ENCODE data around the gene EAF1.
"Not testable (repeated sequence)": the region's sequence is repeated elsewhere in the genome, so short reads cannot be mapped to it uniquely, and the experiment has no call there.

The EAF1 gene

GRCh38 chr3:15427182-15427880 is at the start of gene EAF1, which contains the start of gene METTL6:
EAF1 (plus strand) TSS chr3:15427598; CDS start chr3:15427780, 182 bp downstream.
METTL6 (minus strand) TSS chr3:15427544; CDS start chr3:15426511, 1,033 bp downstream.
- DNase-seq, result no peak

- DNase-seq, result peak; percentile 66
Measured at GRCh38 chr3:15377961-15378791, 49.2 kb upstream of the EAF1 start.

GRCh38 chr3:15380980-15381890 is 46.2 kb upstream of the EAF1 start:
- DNase-seq, result no peak

GRCh38 chr3:15382405-15382923 is 44.9 kb upstream of the EAF1 start:
- DNase-seq, result no peak

- no peak for DNase-seq
Measured at GRCh38 chr3:15384510-15385237, 42.7 kb upstream of the EAF1 start.

GRCh38 chr3:15385238-15385695 is 42.1 kb upstream of the EAF1 start:
- DNase-seq, result not testable (repeated sequence)

- DNase-seq, result no peak
Measured at GRCh38 chr3:15385901-15386653, 41.3 kb upstream of the EAF1 start.

- not testable (repeated sequence) for DNase-seq
Measured at GRCh38 chr3:15386654-15386955, 40.8 kb upstream of the EAF1 start.

- no peak for DNase-seq
Measured at GRCh38 chr3:15387171-15387581, 40.2 kb upstream of the EAF1 start.

- no peak for DNase-seq
Measured at GRCh38 chr3:15387735-15388134, 39.7 kb upstream of the EAF1 start.

GRCh38 chr3:15388335-15388734 is 39.1 kb upstream of the EAF1 start:
- DNase-seq, result not testable (repeated sequence)

GRCh38 chr3:15390460-15390859 is 36.9 kb upstream of the EAF1 start:
- DNase-seq, result no peak

GRCh38 chr3:15391007-15391406 is 36.4 kb upstream of the EAF1 start:
- DNase-seq, result no peak

- not testable (repeated sequence) for DNase-seq
Measured at GRCh38 chr3:15393252-15393651, 34.1 kb upstream of the EAF1 start.

GRCh38 chr3:15398731-15399133 is 28.7 kb upstream of the EAF1 start:
- not testable (repeated sequence) for DNase-seq

- no peak for DNase-seq
Measured at GRCh38 chr3:15399970-15400369, 27.4 kb upstream of the EAF1 start.

GRCh38 chr3:15401936-15402335 is 25.5 kb upstream of the EAF1 start:
- no peak for DNase-seq

GRCh38 chr3:15403495-15403894 is 23.9 kb upstream of the EAF1 start:
- no peak for DNase-seq

GRCh38 chr3:15403965-15404364 is 23.4 kb upstream of the EAF1 start:
- no peak for DNase-seq

GRCh38 chr3:15404767-15405166 is 22.6 kb upstream of the EAF1 start:
- DNase-seq, result no peak

GRCh38 chr3:15405448-15406050 is 21.8 kb upstream of the EAF1 start:
- DNase-seq, result no peak
